GM13977 (cell line): Measurements from ENCODE around the gene PRKCZ.

Source experiments
- DNase-seq: peaks from one replicate; pipeline ENCODE4 v3.0.0; 2012; ENCODE audit warnings: low spot score
- in situ Hi-C: fragments of 300-500 bp; cut with MboI; formaldehyde crosslinking; loops from one replicate; pipeline ENCODE4 v1.12.0; 2022; ENCODE audit warnings: low sequenced_read_pairs, low pct_unique_long_range_greater_than_20kb, mixed read lengths, inconsistent platforms; ENCODE audit not compliant: unreplicated experiment
- TF ChIP-seq, protein P1 (sequence below): IDR thresholded peaks from 2 replicates; pipeline ENCODE4 v1.5.1; 2012; ENCODE audit warnings: mild to moderate bottlenecking, control low read depth; ENCODE audit not compliant: insufficient read depth; ENCODE audit errors: extremely low read depth, missing control alignments

PRKCZ gene

DNA sequence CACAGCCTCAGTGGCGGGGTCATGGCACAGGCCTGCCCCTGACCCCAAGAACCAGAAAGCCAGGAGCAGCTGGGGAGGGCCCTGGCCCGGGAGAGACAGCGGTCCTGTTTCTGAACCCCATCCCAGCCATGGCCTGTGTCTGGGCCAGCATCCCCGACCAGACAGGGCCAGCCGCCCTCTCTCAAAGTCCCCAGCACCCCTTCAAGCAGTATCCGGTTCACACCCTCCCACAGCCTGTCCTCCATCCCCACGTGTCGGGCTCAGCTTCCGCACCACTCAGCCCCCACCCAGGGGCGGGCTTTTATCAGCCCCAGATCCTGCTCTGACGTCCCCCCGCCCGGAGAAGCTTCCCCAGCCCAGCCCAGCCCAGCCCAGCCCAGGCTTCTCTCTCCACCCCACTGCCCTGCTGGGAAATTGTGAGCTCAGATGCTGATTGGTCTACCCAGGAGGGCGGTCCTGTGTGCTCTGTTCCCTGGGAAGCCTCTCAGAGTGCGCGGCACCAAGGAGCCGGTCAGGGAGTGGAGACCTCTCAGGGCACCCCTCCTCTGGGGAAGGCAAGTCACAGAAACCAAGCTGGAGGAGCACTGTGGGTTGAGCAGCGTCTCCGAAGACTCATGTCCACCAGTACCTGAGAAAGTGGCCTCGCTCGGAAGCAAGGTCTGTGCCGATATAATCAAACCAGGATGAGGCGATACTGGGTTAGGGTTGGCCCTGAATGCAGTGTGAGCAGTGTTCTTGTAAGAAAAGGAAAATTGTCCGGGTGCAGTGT, 149.0 kb downstream of the PRKCZ start:
- TF ChIP-seq, protein P1, sequence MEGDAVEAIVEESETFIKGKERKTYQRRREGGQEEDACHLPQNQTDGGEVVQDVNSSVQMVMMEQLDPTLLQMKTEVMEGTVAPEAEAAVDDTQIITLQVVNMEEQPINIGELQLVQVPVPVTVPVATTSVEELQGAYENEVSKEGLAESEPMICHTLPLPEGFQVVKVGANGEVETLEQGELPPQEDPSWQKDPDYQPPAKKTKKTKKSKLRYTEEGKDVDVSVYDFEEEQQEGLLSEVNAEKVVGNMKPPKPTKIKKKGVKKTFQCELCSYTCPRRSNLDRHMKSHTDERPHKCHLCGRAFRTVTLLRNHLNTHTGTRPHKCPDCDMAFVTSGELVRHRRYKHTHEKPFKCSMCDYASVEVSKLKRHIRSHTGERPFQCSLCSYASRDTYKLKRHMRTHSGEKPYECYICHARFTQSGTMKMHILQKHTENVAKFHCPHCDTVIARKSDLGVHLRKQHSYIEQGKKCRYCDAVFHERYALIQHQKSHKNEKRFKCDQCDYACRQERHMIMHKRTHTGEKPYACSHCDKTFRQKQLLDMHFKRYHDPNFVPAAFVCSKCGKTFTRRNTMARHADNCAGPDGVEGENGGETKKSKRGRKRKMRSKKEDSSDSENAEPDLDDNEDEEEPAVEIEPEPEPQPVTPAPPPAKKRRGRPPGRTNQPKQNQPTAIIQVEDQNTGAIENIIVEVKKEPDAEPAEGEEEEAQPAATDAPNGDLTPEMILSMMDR, result no peak
- DNase-seq, result peak; percentile 88
- in situ Hi-C loops, result loop anchor here (10.0 to 25.0 kb wide), 2 partner anchors 196 to 338 kb away; partner anchors contain the start of genes HES5, MORN1, PANK4 and RER1

DNA sequence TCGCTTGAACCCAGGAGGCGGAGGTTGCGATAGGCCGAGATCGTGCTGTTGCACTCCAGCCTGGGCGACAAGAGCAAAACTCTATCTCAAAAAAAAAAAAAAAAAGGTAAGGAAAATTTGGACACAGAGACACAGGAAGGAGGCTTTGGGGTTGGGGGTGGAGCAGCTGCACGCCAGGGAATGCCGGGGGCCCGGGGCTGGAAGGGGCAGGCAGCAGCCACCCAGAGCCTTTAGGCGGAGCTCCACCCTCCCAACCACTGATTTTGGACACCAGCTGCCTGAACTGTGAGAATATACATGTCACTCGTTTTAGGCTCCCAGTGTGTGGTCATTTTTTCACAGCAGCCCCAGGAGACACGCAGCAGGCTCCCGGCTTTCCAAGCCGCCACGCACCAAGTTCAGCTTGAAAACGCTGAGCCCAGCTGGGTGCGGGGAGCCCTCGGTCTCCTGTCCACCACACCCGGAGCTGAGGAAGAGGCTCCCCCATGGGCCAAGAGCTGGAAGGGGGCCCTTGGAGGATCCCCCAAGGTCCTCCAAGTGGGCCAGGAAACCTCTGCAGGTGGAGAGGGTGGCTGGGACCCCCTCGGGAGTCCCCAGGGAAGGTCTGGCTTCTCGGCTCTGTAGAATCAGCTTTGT, 150.2 kb downstream of the PRKCZ start:
- TF ChIP-seq, protein P1, result no peak
- no peak for DNase-seq
- in situ Hi-C loops, result no loop called here

DNA sequence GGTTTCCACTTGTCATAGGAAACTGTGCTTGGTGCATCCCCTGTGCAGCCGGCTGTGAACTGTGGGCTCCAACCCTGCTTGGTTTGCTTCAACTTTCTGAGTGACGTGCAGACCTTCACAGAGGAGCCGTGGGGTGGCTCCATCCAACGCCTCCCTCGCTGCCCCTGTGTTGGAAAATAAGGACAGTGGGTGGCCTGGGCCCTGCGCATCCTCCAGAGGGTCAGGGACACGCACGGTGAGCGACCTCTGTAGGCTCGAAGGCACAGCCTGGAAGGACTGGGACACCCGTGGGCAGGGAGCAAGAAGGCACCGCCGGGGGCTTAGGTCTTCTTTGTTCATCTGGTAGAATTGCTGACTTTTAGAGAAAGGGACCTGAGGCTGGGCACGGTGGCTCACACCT, 150.9 kb downstream of the PRKCZ start:
- TF ChIP-seq, protein P1, result no peak
- no peak for DNase-seq
- in situ Hi-C loops, result no loop called here

DNA sequence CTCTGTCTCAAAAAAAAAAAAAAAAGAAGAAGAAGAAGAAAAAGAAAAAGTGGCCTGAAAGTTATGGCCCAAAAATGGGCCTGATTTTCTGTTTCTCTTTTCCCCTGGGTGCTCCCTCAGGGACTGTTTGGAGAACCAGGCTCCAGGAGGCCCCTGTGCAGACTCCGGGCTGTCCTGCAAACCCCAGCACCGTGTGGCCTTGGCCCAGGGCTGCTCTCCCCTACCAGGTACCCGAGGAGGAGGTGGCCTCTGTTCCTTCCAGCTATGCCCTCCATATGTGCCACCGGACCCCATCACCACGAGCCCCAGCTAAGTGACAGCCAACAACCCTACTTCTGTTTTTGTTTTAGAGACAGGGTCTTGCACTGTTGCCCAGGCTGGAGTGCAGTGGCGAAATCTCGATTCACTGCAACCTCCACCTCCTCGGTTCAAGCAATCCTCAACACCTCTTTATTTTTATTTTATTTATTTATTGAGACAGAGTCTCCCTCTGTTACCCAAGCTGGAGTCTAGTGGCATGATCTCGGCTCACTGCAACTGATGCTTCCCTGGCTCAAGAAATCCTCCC, 151.9 kb downstream of the PRKCZ start:
- DNase-seq, result no peak
- TF ChIP-seq, protein P1, result no peak
- in situ Hi-C loops, result no loop called here

DNA sequence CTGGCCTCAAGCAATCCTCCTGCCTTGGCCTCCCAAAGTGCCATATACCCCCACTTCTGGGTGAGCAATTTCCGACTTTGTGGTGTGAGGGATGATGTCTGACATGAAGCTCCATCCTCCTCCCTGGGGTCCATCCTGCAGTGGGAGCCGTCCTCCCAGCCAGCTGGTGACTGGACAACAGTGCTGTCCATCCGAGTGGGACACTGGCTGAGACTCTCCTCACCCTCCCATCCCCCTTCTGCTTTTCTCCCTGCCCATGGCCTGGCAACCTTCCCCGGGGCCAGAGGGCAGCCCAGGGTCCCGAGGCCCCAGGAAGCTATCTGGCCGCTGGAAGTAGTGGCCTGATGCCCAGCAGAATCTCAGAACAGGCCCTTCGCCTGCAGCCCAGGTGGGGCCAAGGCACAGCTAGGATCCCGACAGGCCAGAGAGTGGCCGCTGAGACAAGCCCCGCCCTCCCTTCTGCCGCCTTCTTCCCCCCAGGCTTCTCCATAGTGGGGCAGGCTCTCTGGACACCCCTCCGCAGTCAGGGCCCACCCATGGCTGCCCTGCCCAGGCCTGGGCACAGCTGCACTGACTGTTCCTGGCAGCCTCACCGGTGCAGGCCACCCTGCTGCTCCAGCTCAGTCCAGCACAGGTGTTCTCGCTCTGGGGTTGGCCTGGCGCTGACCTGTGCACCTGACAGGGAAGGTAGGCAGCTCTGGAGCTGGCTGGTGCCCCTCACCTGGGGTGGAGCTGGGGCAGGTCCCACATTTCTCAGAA, 152.8 kb downstream of the PRKCZ start:
- no peak for DNase-seq
- in situ Hi-C loops, result no loop called here
- TF ChIP-seq, protein P1, result no peak

DNA sequence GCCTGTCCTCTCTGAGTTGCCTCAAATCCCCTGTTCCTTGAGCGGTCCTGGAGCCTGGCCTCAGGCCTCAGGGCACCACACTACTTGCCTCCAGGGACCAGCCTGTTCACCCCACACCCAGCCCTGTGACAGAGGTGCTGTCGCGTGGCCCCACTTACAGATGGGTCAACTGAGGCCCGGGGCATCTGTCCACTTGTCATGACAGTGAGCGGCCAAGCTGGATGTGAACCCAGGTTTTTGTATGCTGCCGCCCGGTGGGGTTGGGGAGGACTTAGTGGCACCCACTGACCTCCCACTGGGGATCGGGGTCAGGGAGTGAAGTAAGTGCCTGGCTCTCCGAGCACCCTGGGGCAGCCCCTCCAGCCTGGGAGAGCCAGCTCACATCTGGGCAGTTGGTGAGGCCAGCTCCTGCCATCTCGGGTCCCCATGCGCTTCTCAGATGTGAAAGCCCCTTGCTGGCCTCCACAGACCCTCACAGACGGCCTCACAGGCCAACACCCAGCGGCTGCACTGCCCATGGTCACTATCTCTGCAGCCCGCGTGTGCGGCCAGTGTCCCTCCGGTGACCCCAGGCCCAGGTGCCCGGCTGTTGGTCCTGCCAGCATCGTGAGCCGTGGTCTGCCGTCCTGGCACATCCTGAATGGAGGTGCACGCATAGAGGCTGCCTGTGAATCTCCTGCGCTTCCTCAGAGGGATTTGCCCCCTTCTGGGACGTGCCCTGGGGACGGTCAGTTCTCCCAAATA, 153.6 kb downstream of the PRKCZ start:
- in situ Hi-C loops, result no loop called here
- TF ChIP-seq, protein P1, result no peak

More for the DNA sequence above, 153.6 kb downstream of the PRKCZ start:
- DNase-seq, result no peak
